H1 (cell line): ENCODE results near the gene PHC1. TPM values are rescaled to one million over a fixed set of nuclear protein-coding genes. Genes with fewer than 3 reads are reported as not detected.

ENCODE experiments used
- CHD1 ChIP-seq: IDR thresholded peaks from 2 replicates; pipeline ENCODE4 v1.6.1; 2012; ENCODE audit warnings: low read depth, low read length, improper control_type of control experiment
- CHD2 ChIP-seq: IDR thresholded peaks from 2 replicates; pipeline ENCODE4 v1.6.1; 2012; ENCODE audit warnings: low read length, improper control_type of control experiment
- KDM4A ChIP-seq: IDR thresholded peaks from one replicate; pipeline ENCODE4 v1.7.1; 2012; ENCODE audit warnings: low read depth, mild to moderate bottlenecking, moderate library complexity, low read length, inconsistent platforms; ENCODE audit not compliant: severe bottlenecking
- SIX5 ChIP-seq: IDR thresholded peaks from 2 replicates; pipeline ENCODE4 v1.6.1; 2011; ENCODE audit warnings: mild to moderate bottlenecking, low read depth, low read length
- polyA plus RNA-seq, 7 experiments: library from polyadenylated mRNA; depleted of rRNA in 3 of 7; stranded (reverse) in 5 of 7; unstranded in 2 of 7; fragments of >200 nt in 5 of 7; fragments of 200-250 nt in 2 of 7; gene quantifications; 1 replicate in 5 of 7; 2 replicates in 1 of 7; 4 replicates in 1 of 7; pipeline versions ENCODE4 v1.2.1 to v1.2.3, GENCODE V29; 2011 to 2013; ENCODE audit warnings: missing spikeins in 2 of 7, mixed read lengths in 2 of 7
- total RNA-seq: library from RNA; stranded (reverse); fragmentation: NEBNext Ultra II Directional; extraction: Animal tissue kit (Norgen Biotek cat#: 25700); gene quantifications from 2 replicates; pipeline ENCODE4 v1.2.1, GENCODE V29; 2021
- TF ChIP-seq, protein P1 (sequence below): IDR thresholded peaks from 2 replicates; pipeline ENCODE4 v1.6.1; 2012; ENCODE audit warnings: low read length, inconsistent platforms

Gene PHC1
- total and polyA plus RNA-seq, 2 of the 8 experiments (the other 6 are each of a cell fraction or from before 2014, with no cell fraction given), result 934 to 1,655 TPM

DNA sequence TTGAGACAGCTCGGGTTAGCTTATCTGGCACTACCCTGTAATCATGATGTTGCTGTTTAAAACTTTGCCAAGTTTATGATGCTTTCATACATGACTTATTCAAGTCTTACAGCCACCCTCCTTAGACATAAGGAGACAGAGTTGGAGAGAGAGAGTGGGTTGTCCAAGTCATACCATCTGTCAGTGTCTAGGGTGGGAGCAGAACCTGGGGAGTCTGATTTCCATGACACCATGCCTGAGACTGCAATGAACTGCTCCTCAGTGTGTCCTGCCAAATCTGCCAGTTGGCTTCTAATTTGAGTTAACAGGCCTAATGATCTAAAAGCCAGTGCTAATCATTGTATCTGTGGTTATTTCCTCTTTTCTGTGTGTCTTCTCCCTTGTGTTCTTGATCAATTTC lies 43.7 kb upstream of the PHC1 start (continued):
- TF ChIP-seq CHD2 (no peak), KDM4A (no peak), SIX5 (no peak), CHD1 (no peak)
- TF ChIP-seq, protein P1, sequence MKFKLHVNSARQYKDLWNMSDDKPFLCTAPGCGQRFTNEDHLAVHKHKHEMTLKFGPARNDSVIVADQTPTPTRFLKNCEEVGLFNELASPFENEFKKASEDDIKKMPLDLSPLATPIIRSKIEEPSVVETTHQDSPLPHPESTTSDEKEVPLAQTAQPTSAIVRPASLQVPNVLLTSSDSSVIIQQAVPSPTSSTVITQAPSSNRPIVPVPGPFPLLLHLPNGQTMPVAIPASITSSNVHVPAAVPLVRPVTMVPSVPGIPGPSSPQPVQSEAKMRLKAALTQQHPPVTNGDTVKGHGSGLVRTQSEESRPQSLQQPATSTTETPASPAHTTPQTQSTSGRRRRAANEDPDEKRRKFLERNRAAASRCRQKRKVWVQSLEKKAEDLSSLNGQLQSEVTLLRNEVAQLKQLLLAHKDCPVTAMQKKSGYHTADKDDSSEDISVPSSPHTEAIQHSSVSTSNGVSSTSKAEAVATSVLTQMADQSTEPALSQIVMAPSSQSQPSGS, result no peak
